ENCODE measurements around the gene LZTS2.
A peak's percentile ranks its signal among the peaks of the same experiment; 100 is the strongest.
"Not testable (repeated sequence)": the region's sequence is repeated elsewhere in the genome, so short reads cannot be mapped to it uniquely, and the experiment has no call there.

Gene LZTS2

DNA sequence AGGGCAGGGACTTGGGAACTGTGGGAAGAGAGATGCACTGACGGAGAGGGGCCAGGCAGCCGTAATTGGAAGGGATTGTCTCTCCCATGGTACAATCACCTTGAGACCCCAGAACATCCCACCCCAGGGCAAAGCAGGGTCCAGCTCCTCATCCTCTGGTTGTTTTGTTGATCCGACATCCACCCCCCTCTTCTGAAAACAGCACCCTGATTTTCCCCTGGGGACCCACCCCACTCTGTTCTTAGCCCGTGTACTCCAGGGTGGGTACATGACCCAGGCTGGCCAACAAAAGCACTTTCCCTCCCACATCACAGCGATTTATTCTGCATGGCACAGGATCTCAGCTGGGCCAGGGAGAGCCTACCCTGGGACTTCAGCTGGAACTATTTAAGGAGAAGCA is 17.2 kb downstream of the LZTS2 start:
- no peak for DNase-seq

DNA sequence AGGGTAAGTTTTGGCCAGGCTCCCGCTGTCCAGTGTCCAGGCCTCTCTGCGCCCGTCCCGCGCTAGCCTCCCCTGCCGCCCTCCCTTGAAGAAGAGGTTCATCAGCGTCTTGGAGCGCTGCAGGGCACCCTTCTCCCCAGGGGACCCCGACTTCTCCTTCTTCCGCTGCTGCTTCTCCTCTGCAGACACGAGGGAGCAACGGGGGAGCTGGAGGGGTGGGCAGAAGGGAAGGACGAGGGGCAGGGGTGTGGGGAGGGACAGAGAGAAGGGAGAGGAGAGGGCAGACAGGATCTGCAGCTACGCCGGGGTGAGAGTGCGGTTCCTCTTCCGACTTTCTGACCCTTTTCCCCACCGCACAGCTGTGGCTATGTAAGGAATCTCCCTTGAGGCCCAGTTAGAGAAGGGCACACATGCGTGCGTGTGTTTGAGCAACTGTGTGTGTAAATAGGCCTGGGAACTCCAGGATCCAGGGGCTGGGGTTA is 18.6 kb downstream of the LZTS2 start:
- no peak for DNase-seq

DNA sequence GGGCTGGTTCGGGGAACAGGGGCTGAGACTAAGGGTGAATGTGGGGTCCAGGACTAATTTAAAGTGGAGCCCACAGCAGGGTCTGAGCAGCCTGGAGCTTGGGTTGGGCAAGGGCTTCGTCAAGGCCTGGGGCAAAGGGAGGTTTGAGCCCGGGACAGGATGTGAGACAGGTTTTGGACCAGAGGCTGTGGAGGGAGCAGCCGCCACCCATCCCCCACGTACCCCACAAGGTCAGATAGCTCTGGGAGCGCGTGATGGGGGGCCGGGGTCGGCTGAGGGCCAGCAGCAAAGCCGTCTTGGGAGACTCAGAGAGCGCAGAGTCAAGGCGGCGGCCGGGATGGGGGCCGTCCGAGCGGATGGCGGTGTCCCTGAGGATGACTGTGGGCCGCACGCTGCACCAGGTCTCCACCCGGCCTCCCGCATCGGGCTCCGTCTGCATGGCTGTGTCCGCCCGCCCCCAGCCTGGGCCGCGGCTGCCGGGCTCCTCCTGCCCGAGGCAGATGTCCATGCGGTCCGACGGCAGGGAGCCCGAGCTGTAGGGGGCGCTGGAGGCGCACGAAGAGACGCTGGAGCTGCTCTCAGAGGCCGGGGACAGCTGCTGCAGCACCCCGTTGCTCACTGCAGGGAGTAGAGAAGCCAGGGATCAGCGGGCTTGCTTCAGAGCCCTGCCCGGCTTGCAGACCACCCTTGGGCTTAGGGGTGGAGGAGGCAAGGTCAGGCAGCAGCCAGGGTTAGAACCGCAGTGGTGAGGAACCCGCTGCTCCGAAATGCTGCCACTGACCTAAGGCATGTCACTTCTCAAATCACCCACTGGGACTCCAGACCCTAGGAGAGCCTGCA is 19.2 kb downstream of the LZTS2 start:
- DNase-seq: peak; percentile 71

DNA sequence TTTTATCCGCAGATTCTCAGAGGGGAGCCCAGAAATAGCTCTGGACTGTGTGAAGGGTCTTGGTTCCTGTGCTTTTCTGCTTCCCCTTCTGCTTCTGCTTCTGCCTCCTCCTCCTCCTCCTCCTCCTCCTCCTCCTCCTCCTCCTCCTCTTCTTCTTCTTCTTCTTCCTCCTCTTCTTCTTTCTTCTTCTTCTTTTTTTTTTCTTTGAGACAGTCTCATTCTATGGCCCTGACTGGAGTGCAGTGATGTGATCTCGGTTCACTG is 19.8 kb downstream of the LZTS2 start:
- DNase-seq: no peak

DNA sequence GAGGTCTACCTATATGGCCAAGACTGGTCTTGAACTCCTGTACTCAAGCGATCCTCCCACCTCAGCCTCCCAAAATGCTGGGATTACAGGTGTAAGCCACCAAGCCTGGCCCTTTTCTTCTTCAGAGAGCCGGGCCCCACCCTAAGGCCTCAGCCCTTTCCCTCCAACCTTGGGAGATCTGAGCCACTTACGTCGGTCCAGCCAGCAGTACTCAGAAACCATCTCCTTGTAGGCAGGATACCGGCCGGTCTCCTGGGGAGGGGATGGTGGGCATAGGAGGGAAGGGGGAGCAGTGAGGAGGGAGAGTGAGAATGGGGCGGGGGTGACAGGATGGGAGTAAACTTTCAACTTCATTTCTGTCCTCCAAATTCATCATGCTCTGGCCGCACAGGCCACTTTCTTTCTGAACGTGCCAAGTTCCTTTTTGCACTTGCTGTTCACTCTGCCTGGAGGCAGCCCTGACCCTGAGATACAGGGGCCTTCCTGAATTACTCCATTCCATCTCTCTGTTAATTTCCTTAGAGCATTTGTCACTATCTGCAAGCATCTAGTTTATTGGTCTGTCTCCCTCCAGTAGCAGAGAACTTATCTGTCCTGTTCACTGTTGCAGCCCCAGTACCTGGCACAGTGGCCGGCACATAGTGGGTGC is 20.9 kb downstream of the LZTS2 start:
- no peak for DNase-seq

DNA sequence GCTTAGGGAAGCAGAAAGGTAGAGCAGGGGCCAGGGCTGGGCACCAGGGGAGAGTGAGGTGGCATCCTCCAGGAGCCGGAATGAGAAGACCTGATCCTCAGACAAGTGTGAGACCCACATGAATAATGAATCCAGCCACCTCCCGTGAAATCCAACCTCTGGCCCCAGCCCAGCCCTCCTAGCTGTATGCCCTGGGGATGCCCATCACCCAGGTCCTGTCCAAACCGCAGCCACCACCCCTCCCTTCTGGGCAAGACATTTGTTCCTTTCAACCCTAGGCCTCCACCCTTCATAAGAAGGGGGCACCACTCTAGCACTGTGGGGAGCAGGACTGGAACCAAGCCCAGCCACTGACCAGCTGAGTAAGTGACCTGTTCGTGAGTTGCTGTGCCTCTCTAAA is 21.6 kb downstream of the LZTS2 start:
- no peak for DNase-seq

DNA sequence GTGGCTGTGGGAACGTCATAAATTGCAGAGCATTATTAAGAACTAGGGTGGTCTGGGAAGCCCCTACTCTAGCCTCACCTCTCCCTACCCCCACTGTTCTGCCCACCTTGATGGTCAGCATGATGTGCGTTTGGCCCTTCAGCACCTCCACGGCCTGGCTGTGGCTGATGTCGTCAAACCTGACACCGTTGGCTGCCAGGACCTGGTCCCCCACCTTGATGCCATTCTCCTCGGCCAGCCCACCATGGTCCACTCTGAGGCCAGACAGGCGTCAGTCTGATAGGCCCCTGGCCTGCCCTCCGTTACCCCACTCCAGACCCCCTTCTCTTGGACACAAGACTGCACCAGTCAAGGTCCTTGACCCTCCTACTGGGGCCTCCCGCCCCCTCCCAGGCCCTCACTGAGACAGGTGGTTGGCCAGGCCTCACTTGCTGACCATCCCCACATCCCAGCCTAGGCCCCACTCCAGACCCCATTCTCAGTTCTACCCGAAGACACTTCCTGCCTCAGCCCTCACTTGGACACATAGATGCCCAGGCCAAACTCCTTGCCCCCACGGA is 22.2 kb downstream of the LZTS2 start:
- DNase-seq: no peak

DNA sequence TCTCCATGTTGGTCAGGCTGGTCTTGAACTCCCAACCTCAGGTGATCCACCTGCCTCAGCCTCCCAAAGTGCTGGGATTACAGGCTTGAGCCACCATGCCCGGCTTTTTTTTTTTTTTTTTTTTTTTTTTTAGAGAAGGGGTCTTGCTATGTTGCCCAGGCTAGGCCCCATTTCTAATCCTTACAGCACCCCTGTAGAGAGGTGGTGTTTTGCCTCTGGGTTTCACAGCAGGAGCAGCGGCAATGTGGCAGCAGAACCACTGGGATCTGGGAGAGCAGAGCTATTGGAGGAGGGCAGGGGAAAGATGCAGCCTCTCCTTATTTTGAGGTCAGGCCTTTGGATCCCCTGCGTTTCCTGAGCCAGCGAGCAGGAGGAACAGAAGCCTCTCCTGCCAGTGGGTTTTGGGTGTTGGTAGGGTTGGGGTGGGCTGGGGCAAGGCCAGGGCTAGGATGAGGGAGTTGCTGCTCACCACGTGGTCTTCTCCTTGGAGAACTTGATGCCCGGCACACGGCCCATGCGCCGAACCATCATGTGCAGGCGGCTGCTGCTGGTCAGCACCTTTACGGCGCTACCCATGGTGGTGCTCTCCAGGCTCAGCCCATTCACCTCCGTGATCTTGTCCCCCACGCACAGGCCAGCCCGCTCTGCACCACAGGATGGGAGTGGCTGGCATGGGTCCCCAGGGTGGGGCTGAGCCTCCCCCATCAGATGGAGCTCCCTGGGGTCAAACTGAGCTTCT is 23.5 kb downstream of the LZTS2 start:
- DNase-seq: no peak

DNA sequence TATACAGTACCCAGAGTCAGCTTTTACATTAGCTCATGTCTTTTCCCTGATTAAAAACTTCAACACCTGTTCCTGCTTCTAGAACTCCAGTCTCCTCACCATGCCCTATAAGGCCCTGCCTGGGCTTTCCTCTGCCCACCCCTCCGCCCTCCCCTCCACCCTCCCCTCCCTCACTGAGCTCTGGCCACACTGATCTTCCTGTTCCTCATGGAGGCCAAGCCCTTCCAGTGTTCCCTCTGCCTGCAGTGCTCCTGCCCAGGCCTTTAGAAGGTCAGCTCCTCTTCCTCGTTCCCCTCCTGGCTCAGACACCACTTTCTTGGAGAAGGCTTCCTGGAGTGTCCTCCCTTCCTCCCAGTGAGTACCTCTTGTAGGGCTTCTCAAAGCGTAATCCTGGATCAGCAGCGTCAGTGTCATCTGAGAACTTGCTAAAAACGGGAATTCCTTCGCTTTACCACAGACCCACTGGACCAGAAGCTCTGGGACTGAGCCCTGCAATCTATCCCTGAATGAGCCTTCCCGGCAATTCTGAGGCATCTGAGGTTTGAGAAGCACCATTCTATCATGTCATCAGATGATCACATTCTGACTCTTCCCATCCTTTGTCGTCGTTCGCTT is 27.6 kb downstream of the LZTS2 start:
- no peak for DNase-seq

DNA sequence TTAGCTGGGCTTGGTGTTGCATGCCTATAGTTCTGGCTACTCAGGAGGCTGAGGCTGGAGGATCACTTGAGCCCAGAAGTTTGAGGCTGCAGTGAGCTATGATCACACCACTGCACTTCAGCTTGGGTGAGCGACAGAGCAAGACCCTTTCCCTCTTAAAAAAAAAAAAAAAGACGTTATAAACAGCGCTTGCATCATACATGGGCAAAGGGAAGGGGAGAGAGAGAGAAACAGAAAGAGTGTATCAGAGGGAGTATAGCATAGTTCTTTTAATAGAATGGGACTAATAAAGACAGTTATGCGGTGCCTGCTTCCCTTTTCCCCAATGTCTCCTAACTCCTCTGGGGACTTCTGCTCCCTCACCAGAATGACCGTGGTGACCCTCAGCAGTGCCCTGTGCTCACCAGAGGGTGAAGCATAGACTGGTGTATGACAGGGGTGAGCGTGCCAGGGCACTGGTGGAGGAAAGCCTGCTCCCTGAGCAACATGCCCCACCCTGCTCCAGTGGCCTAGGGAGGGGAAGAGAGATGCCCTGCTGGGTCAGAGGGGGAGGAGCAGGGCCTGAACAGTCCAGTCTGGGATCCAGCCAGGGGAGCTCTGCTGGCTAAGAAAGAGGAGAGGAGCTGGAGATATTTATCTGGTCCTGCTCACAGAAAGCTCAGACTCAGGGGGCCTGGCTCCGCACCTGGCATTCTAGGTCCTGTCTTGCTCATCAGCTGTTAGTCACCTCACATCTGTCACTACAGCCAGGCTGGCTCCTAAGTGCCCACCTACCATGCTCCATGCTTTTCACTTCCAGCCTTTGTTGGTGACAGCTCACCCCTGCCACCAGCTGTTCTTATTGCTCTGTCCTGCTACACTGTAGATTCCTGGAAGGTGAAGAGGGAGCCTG is 29.1 kb downstream of the LZTS2 start:
- no peak for DNase-seq

DNA sequence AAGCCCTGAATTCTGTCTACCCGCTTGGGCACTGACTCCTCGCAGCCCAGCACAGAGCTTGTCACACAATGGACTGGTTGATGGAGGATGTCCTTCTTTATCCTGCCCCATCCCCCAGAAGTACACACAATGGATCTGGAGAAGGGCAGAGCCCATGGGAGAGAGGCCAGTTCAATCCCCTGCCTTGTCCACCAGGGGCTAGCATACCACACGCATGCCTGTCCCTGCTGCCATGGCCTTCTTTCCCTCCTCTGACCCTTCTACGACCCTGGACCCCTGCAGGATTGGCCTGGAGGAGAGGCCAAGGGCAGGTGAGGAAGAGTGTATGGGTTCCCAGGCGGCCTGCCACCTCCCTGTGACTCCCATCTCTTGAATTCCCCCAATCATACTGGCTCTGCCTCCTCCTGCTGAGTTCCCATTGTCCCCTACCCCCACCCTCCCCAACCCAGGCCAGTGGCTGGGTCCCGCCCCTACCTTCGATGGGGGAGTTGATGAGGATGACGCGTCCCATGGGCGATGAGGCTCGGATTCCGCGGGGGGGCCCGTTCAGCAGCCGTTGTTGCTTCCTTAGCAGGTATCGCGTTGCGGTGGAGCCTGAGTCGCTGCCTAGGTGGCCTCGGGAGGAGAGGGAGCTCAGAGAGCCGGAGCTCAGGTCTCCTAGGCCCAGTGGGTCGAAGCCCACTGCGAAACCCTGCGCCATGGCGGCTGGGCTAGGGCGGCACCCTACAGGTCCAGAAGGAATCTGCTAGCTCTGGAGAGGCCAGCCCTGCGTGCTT is 30.1 kb downstream of the LZTS2 start:
- DNase-seq: no peak

DNA sequence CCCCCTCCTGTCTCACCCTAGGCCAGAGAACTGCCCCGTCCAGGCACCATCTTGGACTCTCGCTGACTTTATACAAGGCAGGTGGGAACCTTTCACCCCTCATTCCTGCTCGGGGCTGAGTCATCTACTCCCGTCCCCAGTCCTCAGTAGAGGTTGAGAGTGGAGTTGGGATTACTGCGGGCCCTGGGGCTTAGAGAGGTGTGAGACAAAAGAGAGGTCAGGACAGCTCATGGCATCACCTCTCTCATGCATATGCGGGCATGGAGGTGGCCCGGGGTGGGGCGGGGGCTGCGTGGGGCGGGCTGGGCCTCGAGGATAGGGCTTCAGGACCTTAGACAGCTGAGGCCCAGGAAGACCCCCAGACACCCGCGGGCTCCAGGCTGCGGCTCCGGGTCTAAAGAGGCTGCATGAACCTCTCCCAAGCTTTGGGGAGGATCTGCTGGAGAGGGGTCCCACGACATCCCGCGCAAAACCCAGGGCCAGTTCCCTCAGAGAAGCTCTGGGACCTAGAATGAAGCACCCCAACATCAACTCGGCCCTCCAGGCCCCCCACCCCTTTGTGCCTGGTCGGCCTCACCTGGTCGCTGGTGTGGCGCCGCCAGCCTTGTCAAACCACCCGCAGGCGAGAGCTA is 31.0 kb downstream of the LZTS2 start:
- DNase-seq: no peak

DNA sequence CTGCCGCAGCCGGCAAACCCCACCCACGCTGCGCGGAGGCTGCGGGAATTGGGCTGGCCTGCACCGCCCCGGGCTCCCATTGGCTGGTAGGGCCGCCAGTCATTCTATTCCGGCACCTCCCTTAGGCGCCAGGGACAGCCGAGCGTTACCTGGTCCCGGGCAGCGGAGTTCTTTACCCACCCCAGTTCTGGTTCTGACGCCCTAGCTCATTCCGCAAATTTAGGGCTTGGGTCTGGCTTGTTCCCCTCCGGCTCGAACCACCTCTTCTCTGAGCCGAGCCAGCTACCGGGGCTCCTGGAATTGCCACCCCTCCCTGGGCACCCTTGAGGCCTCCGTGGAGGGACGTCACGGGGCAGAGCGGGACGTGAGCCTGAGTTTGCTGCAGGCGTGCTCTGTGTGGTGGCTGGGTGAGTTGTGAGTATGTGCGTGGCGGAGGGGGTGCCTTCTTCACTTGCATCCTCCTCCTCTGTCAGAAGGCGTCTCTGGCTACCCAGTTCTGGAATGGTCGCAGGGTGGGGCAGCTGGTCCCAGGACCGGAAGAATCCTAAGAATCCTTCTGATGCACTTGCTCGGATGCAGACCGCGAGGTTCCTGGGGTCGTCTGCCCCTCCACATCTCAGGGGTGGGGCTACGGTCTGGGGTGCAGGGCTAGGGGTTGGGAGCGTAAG is 31.7 kb downstream of the LZTS2 start, which contains the start of the genes PDZD7 and SFXN3:
TSS of gene PDZD7 (minus strand) at position 2 of the 668 bp plus-strand sequence. CDS start 910 bp downstream, outside the sequence.
TSS of gene SFXN3 (plus strand) at position 107 of the 668 bp plus-strand sequence. CDS start 3,461 bp downstream, outside the sequence.
- DNase-seq: peak; percentile 98

DNA sequence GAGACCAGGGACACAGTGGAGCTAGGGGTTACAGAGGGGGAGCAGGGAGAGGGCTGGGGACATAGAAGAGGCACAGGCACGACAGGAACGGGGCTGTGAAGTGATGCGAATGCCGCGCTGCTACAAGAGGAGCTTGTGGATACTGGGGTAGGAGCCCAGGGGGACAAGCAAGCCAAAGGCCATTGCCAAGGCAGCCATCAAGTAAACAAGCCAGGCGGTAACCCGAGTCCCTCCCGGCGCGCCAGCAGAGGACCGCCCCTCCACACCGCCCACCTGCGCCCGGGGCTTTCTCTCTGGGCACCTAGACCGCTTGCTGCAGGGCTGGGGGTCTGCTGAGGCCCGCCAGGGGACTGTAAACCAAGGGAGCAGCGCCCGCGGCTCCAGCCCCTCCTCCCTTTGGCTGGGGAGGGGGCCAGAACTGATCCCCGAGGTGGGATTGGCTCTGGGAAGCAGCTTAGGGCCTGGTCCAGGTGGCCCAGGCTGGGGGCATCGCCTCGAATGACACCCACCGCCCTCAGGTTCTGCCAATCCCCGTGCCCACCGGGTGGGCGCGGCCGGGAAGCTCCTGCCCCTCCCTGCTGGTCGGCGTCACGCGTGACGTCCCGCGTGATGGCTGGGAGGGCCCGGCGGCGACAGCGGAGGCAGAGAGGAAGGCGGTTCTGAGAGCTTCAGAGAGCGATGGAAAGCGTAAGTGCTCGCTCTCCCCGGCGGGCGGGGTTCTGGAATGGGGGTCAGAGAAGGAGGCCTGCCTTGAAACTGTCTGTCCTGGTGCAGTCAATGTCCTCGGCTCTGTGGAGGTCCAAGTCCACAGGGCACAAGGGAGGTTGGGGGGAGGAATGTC is 32.4 kb downstream of the LZTS2 start:
- DNase-seq: peak; percentile 69

DNA sequence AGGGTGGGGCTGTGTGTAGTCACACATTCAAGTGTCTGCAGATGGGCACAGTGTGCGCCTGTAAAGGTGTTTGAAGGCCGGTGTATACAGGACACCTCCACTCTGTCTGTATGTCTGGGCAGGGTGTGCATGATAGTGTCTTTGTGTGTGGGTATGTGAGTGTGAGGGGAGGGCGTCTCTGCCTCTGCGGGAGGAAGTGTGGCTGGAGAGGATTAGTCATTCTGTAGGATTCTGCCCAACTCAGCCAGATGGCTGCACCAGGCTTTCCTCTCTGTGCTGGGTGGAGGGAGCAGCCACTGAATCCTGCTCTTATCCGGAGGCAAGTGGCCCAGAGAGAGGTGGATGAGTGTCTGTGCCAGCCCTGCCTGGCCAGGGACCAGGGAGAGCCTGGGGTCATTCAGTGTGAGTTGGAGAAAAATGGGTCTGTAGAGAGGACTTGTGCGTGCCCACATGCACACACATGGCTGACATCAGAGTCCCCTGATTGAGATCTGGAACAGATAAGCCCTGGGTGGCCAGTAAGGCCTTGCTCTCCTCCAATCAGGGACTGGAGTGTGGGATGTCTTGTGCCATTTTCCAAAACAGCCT is 33.1 kb downstream of the LZTS2 start:
- DNase-seq: peak; percentile 48

DNA sequence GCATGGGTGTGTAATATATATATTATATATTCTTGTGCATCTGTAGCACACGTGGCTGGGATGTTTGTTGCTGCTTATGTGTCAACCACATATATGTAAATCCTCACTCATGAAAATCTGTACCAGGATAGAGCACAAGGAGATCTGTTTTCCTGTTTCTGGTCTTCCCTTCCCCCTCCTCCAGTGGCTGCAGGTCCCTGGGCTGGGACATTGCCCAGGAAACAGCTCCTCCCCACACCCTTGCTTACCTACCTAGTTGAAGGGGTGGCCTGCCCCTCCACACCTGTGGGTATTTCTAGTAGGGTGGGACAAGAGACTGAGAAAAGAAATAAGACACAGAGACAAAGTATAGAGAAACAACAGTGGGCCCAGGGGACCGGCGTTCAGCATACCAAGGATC is 33.7 kb downstream of the LZTS2 start:
- no peak for DNase-seq

DNA sequence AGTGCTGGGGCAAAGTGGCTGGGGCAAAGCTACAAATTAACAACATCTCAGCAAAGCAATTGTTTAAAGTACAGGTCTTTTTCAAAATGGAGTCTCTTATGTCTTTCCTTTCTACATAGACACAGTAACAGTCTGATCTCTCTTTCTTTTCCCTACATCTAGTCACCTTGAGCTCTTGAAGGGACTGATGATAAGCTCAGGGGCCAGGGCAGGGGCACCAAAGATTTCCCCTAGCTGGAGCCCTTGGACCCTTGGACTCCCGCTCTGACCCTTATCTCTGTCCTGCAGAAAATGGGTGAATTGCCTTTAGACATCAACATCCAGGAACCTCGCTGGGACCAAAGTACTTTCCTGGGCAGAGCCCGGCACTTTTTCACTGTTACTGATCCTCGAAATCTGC is 34.8 kb downstream of the LZTS2 start:
- not testable (repeated sequence) for DNase-seq

DNA sequence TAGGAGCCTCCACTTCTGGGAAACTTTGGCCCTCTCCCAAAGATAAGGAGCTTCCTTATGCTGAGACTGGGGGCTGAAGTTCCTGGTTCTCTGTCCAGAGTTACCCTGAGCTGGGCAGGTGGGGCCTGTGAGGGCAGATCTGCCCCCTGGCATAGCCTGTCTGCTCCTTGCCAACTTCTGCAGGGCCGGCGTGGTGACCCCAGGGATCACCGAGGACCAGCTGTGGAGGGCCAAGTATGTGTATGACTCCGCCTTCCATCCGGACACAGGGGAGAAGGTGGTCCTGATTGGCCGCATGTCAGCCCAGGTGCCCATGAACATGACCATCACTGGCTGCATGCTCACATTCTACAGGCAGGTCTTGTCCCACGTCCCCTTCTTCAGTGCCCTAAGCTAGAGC is 35.7 kb downstream of the LZTS2 start:
- no peak for DNase-seq

Data from activated gamma-delta T cell treated with Interleukin-2 at 50 U/mL for 16 hours (primary cell).